ENCODE data around the gene TIMMDC1.

TIMMDC1 gene

DNA sequence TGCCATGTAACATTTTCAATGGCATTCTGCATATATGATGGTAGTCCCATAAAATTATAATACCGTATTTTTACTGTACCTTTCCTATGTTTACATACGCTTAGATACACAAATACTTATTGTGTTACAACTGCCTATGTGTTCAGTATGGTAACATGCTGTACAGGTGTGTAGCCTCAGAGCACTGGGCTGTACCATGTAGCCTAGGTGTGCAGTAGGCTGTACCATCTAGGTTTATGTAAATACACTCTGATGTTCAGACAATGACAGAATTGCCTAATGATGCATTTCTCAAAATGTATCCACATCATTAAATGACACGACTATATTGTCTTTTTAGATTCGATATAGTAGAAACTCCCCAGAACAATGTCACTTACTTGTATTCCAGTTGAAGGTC is 38.4 kb downstream of the TIMMDC1 start:
- TF ChIP-seq, protein P1, sequence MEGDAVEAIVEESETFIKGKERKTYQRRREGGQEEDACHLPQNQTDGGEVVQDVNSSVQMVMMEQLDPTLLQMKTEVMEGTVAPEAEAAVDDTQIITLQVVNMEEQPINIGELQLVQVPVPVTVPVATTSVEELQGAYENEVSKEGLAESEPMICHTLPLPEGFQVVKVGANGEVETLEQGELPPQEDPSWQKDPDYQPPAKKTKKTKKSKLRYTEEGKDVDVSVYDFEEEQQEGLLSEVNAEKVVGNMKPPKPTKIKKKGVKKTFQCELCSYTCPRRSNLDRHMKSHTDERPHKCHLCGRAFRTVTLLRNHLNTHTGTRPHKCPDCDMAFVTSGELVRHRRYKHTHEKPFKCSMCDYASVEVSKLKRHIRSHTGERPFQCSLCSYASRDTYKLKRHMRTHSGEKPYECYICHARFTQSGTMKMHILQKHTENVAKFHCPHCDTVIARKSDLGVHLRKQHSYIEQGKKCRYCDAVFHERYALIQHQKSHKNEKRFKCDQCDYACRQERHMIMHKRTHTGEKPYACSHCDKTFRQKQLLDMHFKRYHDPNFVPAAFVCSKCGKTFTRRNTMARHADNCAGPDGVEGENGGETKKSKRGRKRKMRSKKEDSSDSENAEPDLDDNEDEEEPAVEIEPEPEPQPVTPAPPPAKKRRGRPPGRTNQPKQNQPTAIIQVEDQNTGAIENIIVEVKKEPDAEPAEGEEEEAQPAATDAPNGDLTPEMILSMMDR (IDR thresholded peaks at IDR 0.05) = no peak

DNA sequence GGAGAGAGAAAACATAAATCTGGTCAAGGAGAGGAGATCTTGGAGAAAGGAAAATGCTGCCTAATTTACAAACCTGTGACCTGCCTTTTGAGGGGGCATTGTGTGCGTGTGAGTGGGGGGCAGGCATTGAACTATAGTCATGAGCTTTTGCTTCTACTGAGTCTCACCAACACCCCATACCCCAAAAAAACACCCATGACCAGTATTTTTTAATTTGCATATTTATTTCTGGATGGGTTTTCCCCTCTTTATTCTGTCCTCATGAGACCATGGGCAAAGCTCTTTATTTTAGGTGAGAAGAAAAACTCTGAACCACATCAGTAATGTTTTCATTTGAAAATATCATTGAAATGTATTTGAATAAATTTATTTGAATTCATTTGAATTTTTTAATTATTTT is 40.4 kb downstream of the TIMMDC1 start:
- TF ChIP-seq, protein P1 (IDR thresholded peaks at IDR 0.05) = no peak

DNA sequence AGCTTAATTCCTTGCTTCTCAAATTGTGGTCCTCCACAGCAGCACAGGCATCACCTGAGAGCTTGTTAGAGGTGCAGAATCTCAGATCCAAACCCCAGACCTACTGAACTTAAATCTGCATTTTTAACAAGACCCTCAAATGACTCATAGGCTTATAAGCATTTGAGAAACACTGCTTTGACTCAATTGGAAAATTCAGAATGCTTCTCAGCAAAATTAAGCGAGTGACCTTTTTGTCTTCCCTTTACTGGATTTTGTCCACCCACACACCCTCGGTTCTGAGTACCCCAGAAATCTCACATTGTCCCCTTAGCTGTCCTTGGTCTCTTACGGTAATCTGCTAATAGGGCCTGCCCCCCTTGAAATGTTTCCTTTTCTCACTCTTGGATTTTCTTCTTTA is 43.2 kb downstream of the TIMMDC1 start:
- TF ChIP-seq, protein P1 (IDR thresholded peaks at IDR 0.05) = no peak

DNA sequence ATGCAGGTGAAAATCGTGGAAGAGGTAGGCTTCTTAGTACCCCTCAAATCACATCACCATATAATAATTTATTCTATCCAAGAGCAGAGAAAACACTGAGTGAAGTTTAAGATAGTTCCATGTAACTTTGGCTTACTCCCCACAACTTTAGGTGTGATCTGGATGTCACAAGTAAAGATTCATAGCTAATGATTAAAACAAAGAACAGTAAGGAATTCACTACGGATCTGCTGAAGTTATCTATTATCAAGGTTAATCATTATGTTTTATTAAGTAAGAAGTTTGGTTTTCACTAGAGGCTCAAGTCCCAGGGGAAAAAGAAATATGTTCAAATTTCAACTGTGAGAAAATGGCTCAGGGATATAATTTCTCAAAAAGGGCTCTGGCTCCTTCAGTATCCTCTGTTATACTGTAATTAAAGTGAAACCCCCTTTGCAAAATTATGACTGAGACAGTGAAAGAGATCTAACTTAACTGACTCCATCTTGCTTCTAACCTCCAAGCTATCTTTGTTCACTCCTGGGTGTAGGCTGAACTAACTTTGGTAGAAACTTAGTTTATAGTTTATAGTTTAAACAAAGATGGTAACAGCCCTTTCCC is 43.9 kb downstream of the TIMMDC1 start:
- TF ChIP-seq, protein P1 (IDR thresholded peaks at IDR 0.05) = no peak

DNA sequence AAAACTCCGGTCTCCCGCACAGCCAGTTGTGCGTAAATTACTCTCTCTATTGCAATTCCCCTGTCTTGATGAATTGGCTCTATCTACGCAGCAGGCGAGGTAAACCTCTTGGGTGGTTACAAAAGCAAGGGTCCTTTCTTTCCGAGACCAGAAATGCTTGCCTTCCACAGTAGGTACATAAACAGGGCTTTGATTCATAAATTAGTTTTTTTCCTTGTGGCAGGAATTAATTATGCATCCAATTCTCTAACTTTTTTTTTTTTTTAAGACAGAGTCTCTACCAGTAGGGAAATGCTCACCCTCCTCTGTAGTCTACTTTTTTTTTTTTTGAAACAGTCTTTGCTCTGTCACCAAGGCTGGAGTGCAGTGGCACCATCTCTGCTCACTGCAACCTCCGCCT is 44.8 kb downstream of the TIMMDC1 start:
- TF ChIP-seq, protein P1 (IDR thresholded peaks at IDR 0.05) = no peak

DNA sequence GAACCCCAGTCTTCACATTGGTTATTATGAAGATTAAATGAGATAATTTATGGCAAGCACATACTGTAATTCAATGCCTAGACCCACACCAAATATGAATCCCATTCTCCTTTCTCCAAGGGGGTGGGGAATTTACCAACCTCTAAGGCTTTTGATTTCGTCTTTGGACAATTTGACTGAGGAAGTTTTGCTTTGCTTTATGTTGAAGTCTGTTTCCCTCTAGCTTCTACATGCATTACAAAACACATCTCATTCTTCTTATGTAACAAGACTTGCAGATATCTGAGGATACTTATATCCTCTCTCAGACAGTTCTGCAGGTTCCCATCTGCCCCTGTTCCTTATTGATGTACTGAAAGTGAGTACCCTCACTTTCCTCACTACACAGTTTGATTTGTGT is 48.9 kb downstream of the TIMMDC1 start:
- TF ChIP-seq, protein P1 (IDR thresholded peaks at IDR 0.05) = no peak

DNA sequence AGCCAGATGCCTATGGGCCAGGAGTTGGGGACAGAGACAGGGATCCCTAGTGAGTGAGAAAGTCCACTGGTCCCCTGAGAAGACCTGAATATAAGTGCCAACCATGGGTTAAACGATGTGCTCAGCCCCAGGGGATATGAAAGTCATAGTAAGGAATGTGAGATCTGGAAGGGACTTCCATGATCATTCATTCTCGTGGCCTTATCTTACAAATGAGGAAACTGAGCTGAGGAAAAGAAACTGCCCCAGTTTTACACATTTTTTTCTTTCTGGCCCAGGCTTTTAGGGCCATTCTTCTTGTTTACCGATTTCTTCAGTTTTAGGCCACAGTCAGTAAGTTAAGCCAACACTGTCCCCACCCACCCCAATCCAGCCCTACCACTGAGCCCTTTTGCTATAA is 50.0 kb downstream of the TIMMDC1 start:
- TF ChIP-seq, protein P1 (IDR thresholded peaks at IDR 0.05) = no peak
